IPS DF 6.9 (cell line): ENCODE data around the gene APCDD1.

Experiments used
- DNase-seq: peaks from one replicate; pipeline ENCODE4 v3.0.0-alpha.2; 2013; ENCODE audit warnings: low read depth, low spot score
- H3K27ac ChIP-seq: one replicate; pipeline ENCODE4 v1.5.1; 2013; ENCODE audit warnings: low read length, control low read depth
- H3K27me3 ChIP-seq: 2 replicates; pipeline ENCODE4 v1.6.1; 2013; ENCODE audit warnings: mild to moderate bottlenecking, low read length; ENCODE audit not compliant: control insufficient read depth, insufficient read depth
- H3K36me3 ChIP-seq: 2 replicates; pipeline ENCODE4 v1.6.1; 2013; ENCODE audit warnings: low read length; ENCODE audit not compliant: control insufficient read depth, insufficient read depth
- H3K4me1 ChIP-seq: 2 replicates; pipeline ENCODE4 v1.6.1; 2013; ENCODE audit warnings: low read length; ENCODE audit not compliant: control insufficient read depth, insufficient read depth
- H3K4me3 ChIP-seq: 2 replicates; pipeline ENCODE4 v1.5.1; 2013; ENCODE audit warnings: mild to moderate bottlenecking, low read length
- H3K9me3 ChIP-seq: 2 replicates; pipeline ENCODE4 v1.6.1; 2013; ENCODE audit warnings: low read length, inconsistent platforms; ENCODE audit not compliant: control insufficient read depth, insufficient read depth
- WGBS: extraction: QIAGEN DNeasy Blood & Tissue Kit; methylation state at CpG from one replicate; pipeline ENCODE4 v1.1.7; 2013; ENCODE audit warnings: mixed read lengths, missing lambda C conversion rate; ENCODE audit not compliant: insufficient read length, insufficient coverage; 5-methylcytosine and 5-hydroxymethylcytosine counted together

APCDD1 gene

GRCh38 chr18:10453806-10454680, at the start of gene APCDD1:
APCDD1 (plus strand) TSS chr18:10454635; CDS start chr18:10454982, 347 bp downstream.
- H3K4me3 ChIP-seq = peak within 1 kb of the TSS; percentile 55
- no peak within 1 kb of the TSS for H3K27ac ChIP-seq
- H3K36me3 ChIP-seq = no peaks in the 10 kb centered on the region
- peaks cover 2% of the 10 kb centered on the region; the same call in 1 of the 2 replicates for H3K4me1 ChIP-seq
- H3K27me3 ChIP-seq = peaks cover 13% of the 10 kb centered on the region
- peak; percentile 25 for DNase-seq
- WGBS = no CpG with 5 or more reads among the region's 64 CpGs
- no peaks in the 10 kb centered on the region for H3K9me3 ChIP-seq

GRCh38 chr18:10405014-10405493, 49.4 kb upstream of the APCDD1 start:
- H3K27ac ChIP-seq = no peak overlapping the region
- no peaks in the 10 kb centered on the region for H3K27me3 ChIP-seq
- DNase-seq = no peak
- no peaks in the 10 kb centered on the region for H3K9me3 ChIP-seq
- no CpG with 5 or more reads among the region's 10 CpGs for WGBS
- H3K4me1 ChIP-seq = no peaks in the 10 kb centered on the region
- H3K36me3 ChIP-seq = no peaks in the 10 kb centered on the region
- no peak overlapping the region for H3K4me3 ChIP-seq

GRCh38 chr18:10405816-10406663, 48.4 kb upstream of the APCDD1 start:
- no peak for DNase-seq
- no peaks in the 10 kb centered on the region for H3K27me3 ChIP-seq
- WGBS = no CpG with 5 or more reads among the region's 16 CpGs

GRCh38 chr18:10408131-10408530, 46.3 kb upstream of the APCDD1 start:
- no peak for DNase-seq
- Histone ChIP-seq H3K9me3 (no peaks in the 10 kb centered on the region), H3K36me3 (no peaks in the 10 kb centered on the region), H3K27me3 (no peaks in the 10 kb centered on the region), H3K27ac (no peak overlapping the region), H3K4me3 (no peak overlapping the region), H3K4me1 (no peaks in the 10 kb centered on the region)
- WGBS = no CpG with 5 or more reads among the region's 7 CpGs

More at GRCh38 chr18:10405816-10406663, 48.4 kb upstream of the APCDD1 start:
- H3K36me3 ChIP-seq = no peaks in the 10 kb centered on the region
- no peaks in the 10 kb centered on the region for H3K4me1 ChIP-seq
- no peak overlapping the region for H3K27ac ChIP-seq
- H3K4me3 ChIP-seq = no peak overlapping the region
- H3K9me3 ChIP-seq = no peaks in the 10 kb centered on the region

GRCh38 chr18:10409041-10409440, 45.4 kb upstream of the APCDD1 start:
- H3K9me3 ChIP-seq = no peaks in the 10 kb centered on the region
- H3K36me3 ChIP-seq = no peaks in the 10 kb centered on the region; the same call in 1 of the 2 replicates

GRCh38 chr18:10410472-10411308, 43.7 kb upstream of the APCDD1 start:
- no peaks in the 10 kb centered on the region; the same call in 1 of the 2 replicates for H3K4me1 ChIP-seq
- no peaks in the 10 kb centered on the region for H3K9me3 ChIP-seq
- DNase-seq = no peak
- no peak overlapping the region for H3K27ac ChIP-seq
- no peaks in the 10 kb centered on the region for H3K27me3 ChIP-seq
- no CpG with 5 or more reads among the region's 11 CpGs for WGBS
- H3K4me3 ChIP-seq = no peak overlapping the region
- no peaks in the 10 kb centered on the region; the same call in 1 of the 2 replicates for H3K36me3 ChIP-seq

More at GRCh38 chr18:10409041-10409440, 45.4 kb upstream of the APCDD1 start:
- no peak for DNase-seq
- Histone ChIP-seq H3K4me1 (no peaks in the 10 kb centered on the region), H3K4me3 (no peak overlapping the region), H3K27ac (no peak overlapping the region), H3K27me3 (no peaks in the 10 kb centered on the region)

- Histone ChIP-seq H3K36me3 (no peaks in the 10 kb centered on the region; the same call in 1 of the 2 replicates), H3K27me3 (no peaks in the 10 kb centered on the region), H3K4me1 (no peaks in the 10 kb centered on the region; the same call in 1 of the 2 replicates), H3K4me3 (no peak overlapping the region), H3K27ac (no peak overlapping the region), H3K9me3 (no peaks in the 10 kb centered on the region)
- no CpG with 5 or more reads among the region's 5 CpGs for WGBS
- DNase-seq = no peak
Observed at GRCh38 chr18:10412933-10413332, 41.5 kb upstream of the APCDD1 start.

GRCh38 chr18:10413722-10414121, 40.7 kb upstream of the APCDD1 start:
- H3K4me1 ChIP-seq = no peaks in the 10 kb centered on the region; the same call in 1 of the 2 replicates
- no peak for DNase-seq
- H3K27ac ChIP-seq = no peak overlapping the region
- H3K27me3 ChIP-seq = no peaks in the 10 kb centered on the region
- H3K36me3 ChIP-seq = no peaks in the 10 kb centered on the region; the same call in 1 of the 2 replicates
- H3K9me3 ChIP-seq = no peaks in the 10 kb centered on the region
- H3K4me3 ChIP-seq = no peak overlapping the region
- WGBS = no CpG with 5 or more reads among the region's 3 CpGs

GRCh38 chr18:10414293-10414842, 40.1 kb upstream of the APCDD1 start:
- no peaks in the 10 kb centered on the region; the same call in 1 of the 2 replicates for H3K4me1 ChIP-seq
- WGBS = no CpG with 5 or more reads among the region's 23 CpGs
- no peaks in the 10 kb centered on the region; the same call in 1 of the 2 replicates for H3K36me3 ChIP-seq
- H3K27me3 ChIP-seq = no peaks in the 10 kb centered on the region
- no peaks in the 10 kb centered on the region for H3K9me3 ChIP-seq
- H3K4me3 ChIP-seq = no peak overlapping the region
- no peak for DNase-seq
- H3K27ac ChIP-seq = no peak overlapping the region
